Choroid plexus epithelial cell (primary cell): ENCODE results near the gene RDH16.
"Not testable (repeated sequence)": the region's sequence is repeated elsewhere in the genome, so short reads cannot be mapped to it uniquely, and the experiment has no call there.

ENCODE experiments used
- DNase-seq: peaks from one replicate; pipeline ENCODE4 v3.0.0-alpha.2; 2010; ENCODE audit warnings: low read depth
- H3K4me3 ChIP-seq: 2 replicates; pipeline ENCODE4 v1.5.1; 2011; ENCODE audit warnings: low read depth, mild to moderate bottlenecking, control low read depth, low read length, moderate library complexity
- CTCF ChIP-seq: conservative IDR thresholded peaks from 2 replicates; pipeline ENCODE4 v1.5.1; 2011; ENCODE audit warnings: low read depth, mild to moderate bottlenecking, control low read depth, inconsistent platforms, low read length, moderate library complexity

Gene RDH16

GRCh38 chr12:56928262-56928661 is 29.1 kb downstream of the RDH16 start:
- no peak overlapping the region for H3K4me3 ChIP-seq
- DNase-seq: peak; percentile 8
- TF ChIP-seq CTCF: no peak

DNA sequence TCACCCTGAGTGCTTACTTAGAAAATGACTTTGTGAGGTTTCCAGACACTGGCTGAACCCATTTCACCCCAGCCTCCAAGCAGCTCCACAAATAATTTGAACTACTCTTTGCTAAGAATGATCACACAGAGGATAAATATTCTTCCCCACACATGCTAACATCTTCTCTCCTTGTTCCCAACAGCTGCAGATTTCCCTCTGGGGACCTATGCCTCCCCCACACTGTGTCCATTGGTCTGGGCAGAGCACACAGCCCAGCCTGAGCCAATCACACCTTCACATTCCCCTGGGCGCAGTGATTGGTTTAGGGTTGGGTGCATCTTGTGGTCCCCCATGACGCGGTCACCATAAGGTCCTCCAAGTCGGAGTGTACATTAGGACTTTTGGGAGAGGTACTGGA is 30.1 kb downstream of the RDH16 start:
- H3K4me3 ChIP-seq: no peak overlapping the region
- no peak for DNase-seq
- no peak for TF ChIP-seq CTCF

DNA sequence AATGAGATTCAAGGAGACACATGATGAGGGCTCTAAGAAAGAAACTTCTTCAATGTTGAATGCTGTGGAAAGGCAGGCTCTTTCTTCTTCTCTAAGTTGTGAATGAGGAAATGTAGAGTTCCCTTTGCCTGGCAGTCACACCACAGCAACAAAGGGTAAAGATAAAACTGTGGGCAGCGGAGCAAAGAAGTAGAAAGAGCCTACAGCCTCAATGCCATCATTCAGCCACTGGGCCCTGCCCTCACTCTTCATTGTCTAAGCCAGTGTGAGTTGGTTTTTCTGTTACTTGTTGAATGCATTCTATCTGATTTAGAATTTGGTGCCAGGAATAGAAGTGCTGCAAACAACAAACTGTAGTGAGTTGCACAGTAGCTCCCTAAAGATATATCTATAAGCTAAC is 35.4 kb downstream of the RDH16 start:
- DNase-seq: no peak
- TF ChIP-seq CTCF: no peak
- H3K4me3 ChIP-seq: no peak overlapping the region

DNA sequence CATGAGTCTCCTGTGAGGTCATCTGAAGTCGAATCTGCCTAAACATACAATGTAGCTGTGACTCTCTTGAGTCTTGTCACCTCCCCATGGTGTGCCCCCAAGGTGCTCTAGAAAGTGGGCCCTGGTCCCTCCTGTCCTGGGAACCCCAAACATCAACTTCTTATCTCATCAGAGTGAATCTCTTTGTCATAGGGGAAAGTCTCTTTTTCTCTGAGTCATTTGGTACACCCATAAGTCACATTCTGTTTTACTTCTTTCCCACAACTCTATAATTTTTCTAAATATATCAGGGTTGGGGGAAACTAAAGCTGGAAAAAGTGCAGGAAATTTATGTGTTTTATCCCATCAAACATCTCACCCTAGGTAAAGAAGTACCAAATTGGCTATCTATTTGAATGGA is 36.1 kb downstream of the RDH16 start:
- DNase-seq: no peak

GRCh38 chr12:56918139-56918538 is 39.3 kb downstream of the RDH16 start:
- not testable (repeated sequence) for DNase-seq, H3K4me3 ChIP-seq

More for the DNA sequence above, 36.1 kb downstream of the RDH16 start:
- H3K4me3 ChIP-seq: no peak overlapping the region
- no peak for TF ChIP-seq CTCF

DNA sequence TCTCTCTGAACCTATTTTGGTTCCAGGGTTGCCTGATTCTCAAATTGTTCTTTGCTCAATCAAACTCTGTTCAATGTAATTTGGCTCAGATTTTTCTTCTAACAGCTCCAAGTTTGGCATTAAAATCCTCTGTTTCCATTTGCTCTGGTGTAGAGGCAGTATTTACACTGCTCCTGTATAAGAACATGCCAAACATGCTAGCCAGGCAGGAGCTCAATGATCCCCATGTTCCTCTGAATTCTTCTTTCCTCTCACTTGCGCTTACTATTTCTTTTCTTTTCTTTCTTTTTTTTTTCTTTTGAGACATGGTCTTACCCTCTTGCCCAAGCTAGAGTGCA is 40.4 kb downstream of the RDH16 start:
- H3K4me3 ChIP-seq: no peak overlapping the region
- no peak for TF ChIP-seq CTCF
- no peak for DNase-seq

GRCh38 chr12:56916296-56916995 is 41.0 kb downstream of the RDH16 start:
- H3K4me3 ChIP-seq: no peak overlapping the region
- no peak for TF ChIP-seq CTCF
- no peak for DNase-seq
